HG02798 (cell line): ENCODE measurements around the gene DNAJB11.
A peak's percentile ranks its signal among the peaks of the same experiment; 100 is the strongest.
"Not testable (repeated sequence)": the region's sequence is repeated elsewhere in the genome, so short reads cannot be mapped to it uniquely, and the experiment has no call there.

Source experiments
- ATAC-seq: cut with Tn5 transposase; IDR thresholded peaks from one replicate; pipeline ENCODE4 v1.9.1; 2021; ENCODE audit warnings: mild to moderate bottlenecking; ENCODE audit not compliant: unreplicated experiment, poor library complexity

Gene DNAJB11

DNA sequence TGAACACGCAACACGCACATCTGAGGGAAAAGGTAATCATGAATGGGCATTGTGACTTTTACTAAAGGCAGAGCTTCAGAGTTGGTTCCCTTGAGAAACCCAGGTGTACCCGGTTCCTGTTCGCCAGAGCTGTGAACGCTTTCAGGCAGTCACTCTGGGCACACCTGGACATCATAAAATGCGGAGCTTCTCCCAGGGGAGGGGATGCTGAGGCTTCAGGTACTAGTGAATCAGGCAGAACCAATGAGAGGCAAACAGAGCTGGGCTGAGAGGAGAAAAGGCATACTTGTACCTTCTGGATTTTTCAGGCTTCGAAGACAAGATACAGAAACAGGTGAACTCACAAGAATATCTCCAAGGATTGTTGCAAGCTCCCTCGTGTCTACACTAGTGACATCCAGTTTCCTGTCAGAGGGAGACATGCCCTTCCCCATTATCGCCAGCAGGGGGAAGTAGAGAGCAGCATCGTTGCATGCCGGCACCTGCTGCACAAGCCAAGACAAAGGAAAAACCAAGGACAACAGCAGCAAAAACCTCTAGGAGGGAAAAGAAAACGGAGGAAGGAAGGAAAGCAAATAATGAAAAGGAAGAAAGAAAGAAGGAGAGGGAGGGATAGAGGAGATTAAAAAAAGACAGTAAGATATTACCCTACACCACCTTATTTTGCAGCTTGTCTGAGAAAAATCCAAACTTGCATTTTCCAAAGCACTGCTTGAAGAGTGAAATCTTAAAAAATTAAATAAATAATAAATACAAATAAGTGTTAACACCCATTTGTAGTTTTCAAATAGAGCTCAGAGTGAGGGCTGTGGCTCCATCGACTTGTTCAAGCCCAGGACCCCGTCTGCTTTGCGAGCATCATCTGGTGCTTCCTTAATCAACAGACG is 44.3 kb downstream of the DNAJB11 start:
- ATAC-seq, result peak; percentile 55

DNA sequence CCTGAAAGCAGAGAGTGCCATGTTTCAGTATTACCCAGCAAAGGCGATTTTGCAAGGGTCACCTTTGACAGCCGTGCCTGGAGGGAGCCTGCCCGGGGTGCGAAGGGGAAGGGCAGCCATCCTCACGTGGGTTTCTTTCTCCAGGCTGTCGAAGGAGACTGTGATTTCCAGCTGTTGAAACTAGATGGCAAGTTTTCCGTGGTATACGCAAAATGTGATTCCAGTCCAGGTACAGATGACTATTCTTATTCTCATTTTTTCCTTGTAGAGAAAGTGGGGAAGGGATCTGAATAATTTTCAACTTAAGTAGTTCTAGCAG is 45.7 kb downstream of the DNAJB11 start:
- no peak for ATAC-seq

DNA sequence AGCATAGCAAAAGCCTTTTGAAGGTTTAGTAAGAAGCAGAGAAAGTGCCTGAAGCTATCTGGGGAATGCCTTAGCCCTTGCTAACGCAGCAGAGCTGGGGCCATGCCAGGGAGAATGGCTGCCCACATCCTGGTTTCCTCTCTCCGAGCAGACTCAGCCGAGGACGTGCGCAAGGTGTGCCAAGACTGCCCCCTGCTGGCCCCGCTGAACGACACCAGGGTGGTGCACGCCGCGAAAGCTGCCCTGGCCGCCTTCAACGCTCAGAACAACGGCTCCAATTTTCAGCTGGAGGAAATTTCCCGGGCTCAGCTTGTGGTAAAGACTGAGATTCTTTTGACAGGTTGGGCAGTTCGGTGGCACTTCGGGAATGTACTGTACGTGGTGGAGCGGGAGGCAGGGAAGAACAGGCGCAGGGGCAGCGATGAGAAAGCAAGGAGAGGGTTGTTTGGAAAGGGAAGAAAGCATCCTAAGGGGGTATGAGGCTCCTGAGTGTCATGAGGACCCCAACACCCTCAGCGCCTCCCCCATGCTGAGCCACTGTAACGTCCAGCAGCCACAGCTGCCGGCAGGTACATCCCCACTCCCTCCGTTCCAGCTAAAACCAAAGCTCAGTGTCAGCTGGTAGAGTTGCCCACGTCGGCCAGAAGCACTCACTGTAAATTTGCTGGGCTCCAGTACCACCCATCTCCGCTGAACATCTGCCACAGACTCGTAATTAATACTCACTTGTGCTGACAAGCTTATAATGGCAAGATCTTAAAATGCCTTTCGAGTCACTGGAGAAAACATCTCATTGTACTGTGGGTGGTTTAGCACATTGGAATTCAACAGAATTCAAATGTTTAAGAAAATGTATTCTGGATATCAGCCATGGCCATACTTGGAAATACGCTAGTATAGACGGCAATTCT is 46.8 kb downstream of the DNAJB11 start:
- peak; percentile 90 for ATAC-seq

- ATAC-seq, result no peak
These were observed 47.9 kb downstream of the DNAJB11 start for GRCh38 chr3:186618318-186618938.

- ATAC-seq, result no peak
These were observed 49.3 kb downstream of the DNAJB11 start for GRCh38 chr3:186619787-186620212.

- ATAC-seq, result no peak
These were observed 49.9 kb downstream of the DNAJB11 start for GRCh38 chr3:186620213-186621092.

GRCh38 chr3:186621894-186622650 is 51.6 kb downstream of the DNAJB11 start:
- ATAC-seq, result no peak

DNA sequence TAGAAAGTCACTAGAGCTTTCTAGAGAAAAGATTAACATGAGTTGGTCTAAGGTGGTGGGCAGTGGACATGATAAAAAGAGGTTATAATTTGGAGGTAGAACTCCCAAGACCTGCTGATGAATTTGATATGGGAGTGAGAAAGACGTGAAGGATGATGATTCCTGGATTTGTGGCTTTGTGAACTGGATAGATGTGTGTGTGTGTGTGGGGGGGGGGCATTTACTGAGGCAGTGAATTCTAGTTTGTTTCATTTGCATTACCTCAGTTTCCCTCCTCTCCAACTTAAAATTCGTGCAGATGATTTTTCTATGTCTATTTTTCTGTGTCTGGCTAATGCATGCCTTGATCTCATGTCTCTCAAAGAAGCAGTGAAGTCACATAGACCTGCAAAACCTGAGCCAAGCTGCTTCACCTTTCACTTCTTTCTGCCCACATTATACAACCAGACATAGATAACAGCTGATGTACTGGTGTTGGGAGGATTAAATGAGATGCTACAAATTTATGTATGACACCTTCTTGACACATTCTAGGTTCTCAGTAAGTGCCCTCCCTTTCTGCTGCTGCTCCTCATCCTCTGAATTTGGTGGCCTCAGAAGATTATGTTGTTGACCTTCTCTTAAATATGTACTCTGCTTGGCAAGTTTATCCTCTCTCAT is 52.3 kb downstream of the DNAJB11 start:
- no peak for ATAC-seq

DNA sequence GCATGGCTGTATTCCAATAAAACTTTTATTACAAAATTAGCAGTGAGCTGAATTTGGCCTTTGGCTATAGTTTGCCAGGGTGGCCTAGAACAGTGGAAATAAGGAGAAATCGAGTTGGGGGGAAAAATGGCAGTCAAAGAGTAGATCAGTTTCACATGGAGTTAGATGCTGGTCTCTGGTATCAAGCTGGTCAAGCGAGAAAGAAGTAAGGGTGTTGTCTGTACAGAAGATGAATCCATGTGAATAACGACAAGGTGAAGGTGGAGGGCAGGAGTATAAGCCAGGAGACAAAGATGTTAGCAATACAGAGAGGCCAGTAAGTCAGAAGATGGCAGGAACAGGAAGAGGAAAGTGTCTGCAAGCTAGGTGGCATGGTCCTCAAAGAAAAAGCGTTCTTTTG is 54.1 kb downstream of the DNAJB11 start:
- no peak for ATAC-seq

DNA sequence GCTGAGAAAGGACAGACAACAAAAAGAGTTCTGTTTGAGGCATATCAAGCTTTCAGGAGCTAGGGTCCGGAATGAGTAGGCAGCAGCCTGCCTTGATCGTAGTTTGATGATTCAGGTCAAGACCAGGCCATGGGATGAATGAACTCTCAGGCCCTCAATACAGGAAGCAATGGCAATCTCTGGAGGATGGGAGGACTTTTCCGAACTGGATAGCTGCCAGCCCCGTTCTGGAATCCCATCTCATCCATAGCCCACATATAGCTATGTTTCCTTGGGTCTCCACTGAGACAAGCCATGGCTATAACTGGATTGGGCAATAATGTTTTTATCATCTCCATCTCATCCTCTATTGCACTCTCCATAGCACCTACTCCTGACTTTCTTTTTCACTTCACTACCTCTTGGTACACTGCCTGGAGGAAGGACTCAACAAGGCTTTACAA is 55.1 kb downstream of the DNAJB11 start:
- ATAC-seq, result no peak

GRCh38 chr3:186626254-186626847 is 55.8 kb downstream of the DNAJB11 start:
- no peak for ATAC-seq

DNA sequence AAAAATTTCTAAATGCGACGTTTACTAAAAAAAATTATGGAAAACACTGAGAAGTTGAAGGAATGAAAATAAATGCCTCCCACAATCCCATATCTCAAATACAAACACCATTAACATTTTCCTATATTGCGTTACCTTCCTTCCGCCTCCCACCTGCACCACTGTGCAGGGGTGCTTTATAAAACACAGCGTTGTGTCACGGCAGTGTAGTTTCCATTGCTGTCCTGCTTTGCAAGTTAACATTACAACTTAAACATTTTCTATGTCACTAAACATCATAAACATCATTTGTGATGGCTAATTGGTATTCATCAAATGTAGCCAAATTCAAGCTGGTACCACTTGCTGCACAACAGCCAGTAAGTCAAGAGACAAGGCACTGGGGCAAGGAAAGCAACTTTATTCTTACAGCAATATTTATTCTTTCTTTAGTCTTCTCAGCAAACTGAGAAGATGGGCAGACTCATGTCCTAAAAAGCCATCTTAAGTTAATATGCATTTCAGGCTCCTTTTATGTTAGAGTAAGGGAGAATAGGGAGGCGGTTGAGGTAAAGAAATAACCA is 57.4 kb downstream of the DNAJB11 start:
- no peak for ATAC-seq

DNA sequence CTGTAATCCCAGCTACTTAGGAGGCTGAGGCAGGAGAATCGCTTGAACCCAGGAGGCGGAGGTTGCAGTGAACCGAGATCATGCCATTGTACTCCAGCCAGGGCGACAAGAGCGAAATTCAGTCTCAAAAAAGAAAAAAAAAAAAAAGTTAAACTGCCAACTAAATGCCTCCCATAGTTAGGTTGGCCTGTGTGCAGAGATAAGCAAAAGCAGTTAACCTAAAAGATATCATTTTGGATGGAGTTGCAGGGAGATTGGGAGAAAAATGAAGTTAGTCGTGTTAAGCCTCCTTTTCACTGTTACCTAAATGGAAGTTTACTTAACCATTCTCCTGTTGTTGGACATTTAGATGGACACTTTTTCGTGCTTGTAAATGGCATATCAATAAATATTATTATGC is 58.2 kb downstream of the DNAJB11 start:
- ATAC-seq, result no peak

DNA sequence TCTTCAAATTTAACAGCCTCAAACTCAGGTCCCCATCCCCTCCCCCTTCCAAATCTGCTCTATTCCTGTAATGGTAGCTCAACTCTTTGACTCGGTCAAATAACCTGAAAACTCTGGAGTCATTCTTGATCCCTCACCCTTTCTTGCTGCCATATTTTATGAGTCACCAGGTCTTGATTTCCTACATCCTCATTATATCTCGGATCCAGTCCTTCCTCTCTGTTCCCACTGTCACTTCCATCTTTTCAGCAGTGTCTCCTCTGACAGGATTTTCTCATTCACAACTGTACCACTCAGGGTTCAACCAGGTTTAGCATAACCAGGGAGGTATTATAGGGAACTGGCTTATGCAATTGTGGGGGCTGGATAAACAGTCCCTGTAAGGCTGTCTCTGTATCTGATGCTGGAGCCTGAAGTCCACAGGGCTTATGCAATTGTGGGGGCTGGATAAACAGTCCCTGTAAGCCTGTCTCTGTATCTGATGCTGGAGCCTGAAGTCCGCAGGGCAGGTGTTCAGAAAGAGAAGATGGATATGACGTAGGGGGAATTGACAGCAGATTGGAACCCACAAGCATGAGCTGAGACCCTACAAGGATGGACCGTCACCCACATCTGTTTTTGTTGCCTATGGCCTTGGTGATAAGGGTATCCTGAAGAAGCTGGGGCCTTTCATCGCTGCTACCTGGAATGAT is 60.6 kb downstream of the DNAJB11 start:
- no peak for ATAC-seq

DNA sequence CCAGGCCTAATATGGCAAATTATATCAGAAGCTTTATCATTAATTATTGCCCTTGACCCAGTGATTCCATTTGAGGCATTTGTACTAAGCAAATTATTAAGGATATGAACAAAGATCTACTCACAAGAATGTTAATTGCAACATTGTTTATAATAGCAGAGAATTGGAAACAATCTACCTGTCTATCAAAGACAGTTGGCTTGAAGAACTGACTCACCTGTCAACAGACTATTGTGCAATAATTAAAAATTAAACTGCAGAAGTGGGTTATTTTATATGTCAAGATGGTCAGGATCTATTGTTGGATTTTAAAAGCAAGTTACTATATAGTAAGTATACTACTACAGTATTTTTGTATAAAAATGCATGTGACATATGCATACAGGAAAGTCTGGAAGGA is 63.0 kb downstream of the DNAJB11 start:
- no peak for ATAC-seq

- not testable (repeated sequence) for ATAC-seq
These were observed 63.7 kb downstream of the DNAJB11 start for GRCh38 chr3:186634207-186634606.
